ENCODE data around the gene C2orf49.

The C2orf49 gene

GRCh38 chr2:105398336-105399206 lies 61.2 kb downstream of the C2orf49 start, which contains the start of gene FHL2:
FHL2 (minus strand) TSS chr2:105399051; CDS start chr2:105386516, 12,535 bp downstream.
- Histone ChIP-seq H3K4me3 (replicated peaks; ENCODE audit: insufficient read depth, low read length) (peak within 1 kb of the TSS; percentile 60), H3K27ac (replicated peaks) (no peak within 1 kb of the TSS)
- DNase-seq (ENCODE audit: low read depth in 1 of 2, low spot score in 1 of 2) = peak; percentile 18 to 38

More at GRCh38 chr2:105398336-105399206, 61.2 kb downstream of the C2orf49 start, which contains the start of gene FHL2:
- TF ChIP-seq POLR2AphosphoS5 (IDR thresholded peaks at IDR 0.05; ENCODE audit: low read depth) = no peak
- peak; percentile 26 for TF ChIP-seq CTCF (IDR thresholded peaks at IDR 0.05; ENCODE audit: insufficient read depth, low read length)
- H3K27me3 ChIP-seq (ENCODE audit: insufficient read depth, poor library complexity, severe bottlenecking) = peaks cover 29% of the 10 kb centered on the region

Data from HL-60 (cell line).